ENCODE results near the gene DNAH3.

GRCh38 chr16:20933589-20933988 lies 217.1 kb downstream of the DNAH3 start:
- TF ChIP-seq CTCF (conservative IDR thresholded peaks at IDR 0.05) (no peak), EZH2 (IDR thresholded peaks at IDR 0.05; ENCODE audit: low read depth) (no peak)

Data from PC-9 (cell line).